Keratinocyte (primary cell): ENCODE data around the gene SLAIN1. TPM values are rescaled to one million over a fixed set of nuclear protein-coding genes. Genes with fewer than 3 reads are reported as not detected.

ENCODE experiments used
- DNase-seq: peaks from one replicate; pipeline ENCODE4 v3.0.0-alpha.2; 2011; ENCODE audit warnings: low read depth, missing footprints, low spot score
- FAIRE-seq: peaks from 2 replicates; lab custom pipeline; 2011; peaks lifted over from hg19 to GRCh38; lab: Jason Lieb, UNC
- H2AFZ ChIP-seq: 2 replicates; pipeline ENCODE4 v1.6.0; 2012; ENCODE audit warnings: low read length, control low read depth, inconsistent platforms; ENCODE audit not compliant: control insufficient read depth
- H3K27ac ChIP-seq: 2 replicates; pipeline ENCODE4 v1.5.1; 2011; ENCODE audit warnings: low read length; ENCODE audit not compliant: control insufficient read depth, insufficient read depth
- H3K27me3 ChIP-seq: 3 replicates; pipeline ENCODE4 v1.6.0; 2011; ENCODE audit warnings: low read length; ENCODE audit not compliant: control insufficient read depth, insufficient read depth; ENCODE audit errors: extremely low read depth
- H3K36me3 ChIP-seq, 2 experiments: 2 replicates in 1 of 2; 3 replicates in 1 of 2; pipeline ENCODE4 v1.5.1; 2011; ENCODE audit warnings: low read length in 2 of 2, mild to moderate bottlenecking in 1 of 2; ENCODE audit not compliant: control insufficient read depth in 2 of 2, insufficient read depth in 2 of 2; ENCODE audit errors: extremely low read depth in 1 of 2
- H3K4me1 ChIP-seq: 3 replicates; pipeline ENCODE4 v1.5.1; 2011; ENCODE audit warnings: low read length; ENCODE audit not compliant: control insufficient read depth, insufficient read depth; ENCODE audit errors: extremely low read depth
- H3K4me2 ChIP-seq: 3 replicates; pipeline ENCODE4 v1.6.0; 2011; ENCODE audit warnings: low read depth, low read length; ENCODE audit not compliant: control insufficient read depth, insufficient read depth; ENCODE audit errors: extremely low read depth
- H3K4me3 ChIP-seq, 3 experiments: fragments of 200-600 bp in 1 of 3; sonication (generic) in 1 of 3; 2 replicates in 2 of 3; 3 replicates in 1 of 3; pipeline ENCODE4 v1.5.1; 2011 to 2016; ENCODE audit warnings: low read length in 3 of 3, mild to moderate bottlenecking in 3 of 3, control low read depth in 2 of 3, inconsistent platforms in 1 of 3, low read depth in 1 of 3, mixed read lengths in 1 of 3, mixed run types in 1 of 3, moderate library complexity in 1 of 3; ENCODE audit not compliant: control insufficient read depth in 2 of 3, insufficient read depth in 2 of 3; ENCODE audit errors: extremely low read depth in 1 of 3
- H3K79me2 ChIP-seq: 2 replicates; pipeline ENCODE4 v1.6.0; 2012; ENCODE audit warnings: low read length; ENCODE audit not compliant: control insufficient read depth, insufficient read depth
- H3K9ac ChIP-seq: 3 replicates; pipeline ENCODE4 v1.6.0; 2011; ENCODE audit warnings: low read length; ENCODE audit not compliant: control insufficient read depth, insufficient read depth; ENCODE audit errors: extremely low read depth
- H3K9me1 ChIP-seq: 3 replicates; pipeline ENCODE4 v1.6.0; 2011; ENCODE audit warnings: low read length; ENCODE audit not compliant: control insufficient read depth, insufficient read depth; ENCODE audit errors: extremely low read depth
- H3K9me3 ChIP-seq: 2 replicates; pipeline ENCODE4 v1.5.1; 2012; ENCODE audit warnings: low read depth, low read length; ENCODE audit not compliant: control insufficient read depth
- H4K20me1 ChIP-seq: 3 replicates; pipeline ENCODE4 v1.6.0; 2011; ENCODE audit warnings: low read length; ENCODE audit not compliant: control insufficient read depth, insufficient read depth; ENCODE audit errors: extremely low read depth
- EZH2 ChIP-seq: IDR thresholded peaks from one replicate; pipeline ENCODE4 v1.6.1; 2012; ENCODE audit warnings: inconsistent platforms, mild to moderate bottlenecking, low read length, moderate library complexity
- dilution Hi-C: fragments of 300-500 bp; cut with MboI; formaldehyde crosslinking; loops from one replicate; pipeline ENCODE4 v1.7.0; 2020; ENCODE audit warnings: low sequenced_read_pairs; ENCODE audit not compliant: extremely low pct_ligation_motif_present
- polyA plus RNA-seq, 5 experiments: library from polyadenylated mRNA; depleted of rRNA in 3 of 5; stranded (reverse) in 3 of 5; stranded (forward) in 1 of 5; unstranded in 1 of 5; fragments of >200 nt; gene quantifications; 1 replicate in 1 of 5; 2 replicates in 3 of 5; 3 replicates in 1 of 5; pipeline versions ENCODE4 v1.2.1 to v1.2.3, GENCODE V29; 2011 to 2012; ENCODE audit warnings: missing spikeins in 2 of 5, low read depth in 1 of 5, low replicate concordance in 1 of 5
- TF ChIP-seq, protein P1 (sequence below), 3 experiments: IDR thresholded peaks in 1 of 3; conservative IDR thresholded peaks in 1 of 3; optimal IDR thresholded peaks in 1 of 3; 2 replicates in 2 of 3; 3 replicates in 1 of 3; pipeline versions ENCODE3 to v1.5.1; 2011; ENCODE audit warnings: low read length in 3 of 3, mild to moderate bottlenecking in 3 of 3, moderate library complexity in 2 of 3, control low read depth in 1 of 3, inconsistent platforms in 1 of 3; ENCODE audit not compliant: insufficient read depth in 2 of 3; ENCODE audit errors: extremely low read depth in 1 of 3

Gene SLAIN1
- polyA plus RNA-seq, 1 donor (not counting 4 experiments of a cell fraction or from before 2014, with no cell fraction given) = not detected

DNA sequence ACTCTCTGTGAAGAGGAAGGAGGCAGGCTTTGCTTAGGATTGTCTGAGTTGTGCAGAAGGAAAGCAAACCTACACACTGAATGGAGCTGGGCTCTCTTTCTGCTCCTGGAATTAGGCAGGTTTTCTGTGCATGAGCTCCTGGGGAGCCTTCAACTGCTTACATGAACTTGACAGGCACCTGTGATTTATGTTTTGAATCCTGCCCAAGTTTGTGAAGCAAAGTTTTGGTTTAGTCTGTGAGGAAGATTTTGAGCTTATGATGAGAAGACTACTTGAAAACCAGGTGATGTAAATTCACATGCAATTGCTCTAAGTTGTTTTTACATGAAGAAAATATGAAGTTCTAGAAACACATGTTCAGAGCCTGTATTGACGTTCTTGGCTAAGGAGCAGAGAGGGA lies 109.0 kb downstream of the SLAIN1 start:
- no peak overlapping the region for H3K27ac ChIP-seq
- H3K79me2 ChIP-seq = no peaks in the 10 kb centered on the region
- no peak for TF ChIP-seq EZH2
- TF ChIP-seq, protein P1, sequence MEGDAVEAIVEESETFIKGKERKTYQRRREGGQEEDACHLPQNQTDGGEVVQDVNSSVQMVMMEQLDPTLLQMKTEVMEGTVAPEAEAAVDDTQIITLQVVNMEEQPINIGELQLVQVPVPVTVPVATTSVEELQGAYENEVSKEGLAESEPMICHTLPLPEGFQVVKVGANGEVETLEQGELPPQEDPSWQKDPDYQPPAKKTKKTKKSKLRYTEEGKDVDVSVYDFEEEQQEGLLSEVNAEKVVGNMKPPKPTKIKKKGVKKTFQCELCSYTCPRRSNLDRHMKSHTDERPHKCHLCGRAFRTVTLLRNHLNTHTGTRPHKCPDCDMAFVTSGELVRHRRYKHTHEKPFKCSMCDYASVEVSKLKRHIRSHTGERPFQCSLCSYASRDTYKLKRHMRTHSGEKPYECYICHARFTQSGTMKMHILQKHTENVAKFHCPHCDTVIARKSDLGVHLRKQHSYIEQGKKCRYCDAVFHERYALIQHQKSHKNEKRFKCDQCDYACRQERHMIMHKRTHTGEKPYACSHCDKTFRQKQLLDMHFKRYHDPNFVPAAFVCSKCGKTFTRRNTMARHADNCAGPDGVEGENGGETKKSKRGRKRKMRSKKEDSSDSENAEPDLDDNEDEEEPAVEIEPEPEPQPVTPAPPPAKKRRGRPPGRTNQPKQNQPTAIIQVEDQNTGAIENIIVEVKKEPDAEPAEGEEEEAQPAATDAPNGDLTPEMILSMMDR (optimal IDR thresholded peaks at IDR 0.05 in 1 of 3, IDR thresholded peaks at IDR 0.05 in 1 of 3, conservative IDR thresholded peaks at IDR 0.05 in 1 of 3; ENCODE audit: extremely low read depth in 1 of 3, insufficient read depth in 2 of 3, low read length in 3 of 3) = no peak
- H2AFZ ChIP-seq = no peak overlapping the region
- H3K36me3 ChIP-seq = no peaks in the 10 kb centered on the region
- no peaks in the 10 kb centered on the region for H4K20me1 ChIP-seq
- H3K27me3 ChIP-seq = no peaks in the 10 kb centered on the region
- FAIRE-seq = no peak
- H3K4me1 ChIP-seq = no peaks in the 10 kb centered on the region
- dilution Hi-C loops = no loop called here
- no peak for DNase-seq
- H3K9ac ChIP-seq = no peak overlapping the region
- no peak overlapping the region for H3K4me2 ChIP-seq
- H3K9me1 ChIP-seq = no peaks in the 10 kb centered on the region
- H3K4me3 ChIP-seq = no peak overlapping the region
- H3K9me3 ChIP-seq = no peaks in the 10 kb centered on the region

DNA sequence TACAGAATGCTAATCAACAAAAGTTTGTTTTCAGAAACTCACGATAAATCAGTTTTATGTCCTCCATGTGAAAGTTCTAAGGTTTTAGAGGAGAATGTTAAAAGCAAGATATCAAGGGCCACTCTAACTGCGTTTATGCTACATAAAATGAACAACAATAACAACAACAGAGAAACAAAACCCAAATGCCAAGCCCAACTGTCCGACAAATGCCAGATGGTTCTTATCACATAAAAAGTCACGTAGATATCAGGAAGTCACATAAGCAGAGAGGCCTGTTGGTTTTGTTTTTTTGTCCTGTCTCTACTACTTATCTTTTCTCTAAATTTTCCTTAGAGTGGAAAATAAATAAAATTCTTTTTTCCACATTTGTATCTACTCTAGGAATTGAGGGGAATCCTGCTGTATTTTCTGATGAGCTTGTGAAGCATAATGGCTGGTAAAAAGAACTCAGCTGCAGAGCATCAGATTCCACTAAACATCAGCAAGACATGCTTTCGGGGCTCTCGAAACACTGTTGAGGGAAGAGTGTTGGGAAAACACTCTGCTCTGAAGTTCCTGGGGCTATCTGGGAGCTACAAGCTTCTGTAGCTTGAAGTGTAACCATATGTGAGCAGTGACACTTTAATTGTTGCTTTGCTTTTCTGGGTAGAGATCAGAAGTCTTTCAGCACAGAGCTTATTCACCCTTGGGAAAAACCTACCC lies 110.1 kb downstream of the SLAIN1 start:
- Histone ChIP-seq H3K27ac (no peak overlapping the region), H3K4me2 (no peak overlapping the region), H3K9ac (no peak overlapping the region), H3K4me3 (no peak overlapping the region), H4K20me1 (no peaks in the 10 kb centered on the region), H3K27me3 (no peaks in the 10 kb centered on the region), H3K9me1 (no peaks in the 10 kb centered on the region), H3K79me2 (no peaks in the 10 kb centered on the region), H2AFZ (no peak overlapping the region), H3K4me1 (no peaks in the 10 kb centered on the region), H3K36me3 (no peaks in the 10 kb centered on the region), H3K9me3 (no peaks in the 10 kb centered on the region)
- no peak for FAIRE-seq
- dilution Hi-C loops = no loop called here
- no peak for DNase-seq
- TF ChIP-seq, protein P1 (optimal IDR thresholded peaks at IDR 0.05 in 1 of 3, IDR thresholded peaks at IDR 0.05 in 1 of 3, conservative IDR thresholded peaks at IDR 0.05 in 1 of 3; ENCODE audit: extremely low read depth in 1 of 3, insufficient read depth in 2 of 3, low read length in 3 of 3) = no peak
- TF ChIP-seq EZH2 = no peak
